Thymus (tissue), 11 donors: ENCODE results near the gene CDH23. TPM values are rescaled to one million over a fixed set of nuclear protein-coding genes. Genes with fewer than 3 reads are reported as not detected.

Experiments
- DNase-seq, 9 donors: peaks; one replicate each; pipeline ENCODE4 v3.0.0-alpha.2; 2013; ENCODE audit warnings: low spot score in 9 of 9, low read depth in 6 of 9, missing footprints in 1 of 9
- H3K27ac ChIP-seq, 2 donors: one replicate each; pipeline ENCODE4 v1.5.1; 2013; ENCODE audit warnings: control low read depth in 1 of 2, low read depth in 1 of 2, low read length in 1 of 2, mild to moderate bottlenecking in 1 of 2, moderate library complexity in 1 of 2
- H3K27me3 ChIP-seq, 2 donors: one replicate each; pipeline ENCODE4 v1.5.1; 2013; ENCODE audit warnings: low read length in 1 of 2; ENCODE audit not compliant: control insufficient read depth in 2 of 2, insufficient read depth in 1 of 2
- H3K36me3 ChIP-seq, 2 donors: one replicate each; pipeline ENCODE4 v1.5.1; 2013; ENCODE audit warnings: low read length in 1 of 2, mild to moderate bottlenecking in 1 of 2, moderate library complexity in 1 of 2; ENCODE audit not compliant: control insufficient read depth in 2 of 2, insufficient read depth in 2 of 2
- H3K4me1 ChIP-seq, 2 donors: one replicate each; pipeline ENCODE4 v1.5.1; 2013; ENCODE audit warnings: low read length in 2 of 2; ENCODE audit not compliant: control insufficient read depth in 2 of 2, insufficient read depth in 2 of 2
- H3K4me3 ChIP-seq, 2 donors: one replicate each; pipeline ENCODE4 v1.5.1; 2013; ENCODE audit warnings: low read length in 2 of 2, control low read depth in 1 of 2, mild to moderate bottlenecking in 1 of 2
- H3K9me3 ChIP-seq, 2 donors: one replicate each; pipeline ENCODE4 v1.5.1; 2013; ENCODE audit warnings: low read length in 1 of 2, mild to moderate bottlenecking in 1 of 2; ENCODE audit not compliant: control insufficient read depth in 2 of 2, insufficient read depth in 1 of 2
- WGBS: extraction: QIAGEN DNeasy Blood & Tissue Kit; methylation state at CpG from one replicate; pipeline ENCODE4 v1.1.7; 2013; 5-methylcytosine and 5-hydroxymethylcytosine counted together
- polyA plus RNA-seq: library from polyadenylated mRNA; stranded (reverse); fragments of 200-250 nt; gene quantifications from one replicate; pipeline ENCODE4 v1.2.3, GENCODE V29; 2013
- total RNA-seq: library from RNA; stranded (reverse); fragments of 120-200 nt; gene quantifications from one replicate; pipeline ENCODE4 v1.2.4, GENCODE V29; 2013
- donor health status: healthy.

Gene CDH23
- total and polyA plus RNA-seq, 2 donors: 9.1 TPM

GRCh38 chr10:71818674-71819260 is 422.0 kb downstream of the CDH23 start:
- Histone ChIP-seq H3K4me1 (no peaks in the 10 kb centered on the region), H3K27me3 (no peaks in the 10 kb centered on the region), H3K36me3 (peaks cover 91 to 96% of the 10 kb centered on the region in 2 donors), H3K4me3 (no peak overlapping the region), H3K27ac (no peak overlapping the region), H3K9me3 (no peaks in the 10 kb centered on the region)
- WGBS: 90% methylated on average over 14 of the region's 14 CpGs
- DNase-seq: no peak

GRCh38 chr10:71819441-71819861 is 422.7 kb downstream of the CDH23 start:
- Histone ChIP-seq H3K9me3 (no peaks in the 10 kb centered on the region), H3K27ac (no peak overlapping the region), H3K4me1 (no peaks in the 10 kb centered on the region), H3K4me3 (no peak overlapping the region), H3K27me3 (no peaks in the 10 kb centered on the region), H3K36me3 (peaks cover 98 to 99% of the 10 kb centered on the region in 2 donors)
- no peak for DNase-seq
- WGBS: 98% methylated on average over 18 of the region's 18 CpGs

GRCh38 chr10:71819985-71820384 is 423.3 kb downstream of the CDH23 start:
- Histone ChIP-seq H3K36me3 (peaks cover 97 to 100% of the 10 kb centered on the region in 2 donors), H3K27me3 (no peaks in the 10 kb centered on the region), H3K4me3 (no peak overlapping the region), H3K4me1 (no peaks in the 10 kb centered on the region), H3K9me3 (no peaks in the 10 kb centered on the region), H3K27ac (no peak overlapping the region)
- DNase-seq: no peak
- 86% methylated on average over 6 of the region's 6 CpGs for WGBS

GRCh38 chr10:71820966-71821365 is 424.2 kb downstream of the CDH23 start:
- Histone ChIP-seq H3K4me3 (no peak overlapping the region), H3K27me3 (no peaks in the 10 kb centered on the region), H3K4me1 (no peaks in the 10 kb centered on the region), H3K36me3 (peaks cover 97 to 100% of the 10 kb centered on the region in 2 donors), H3K27ac (no peak overlapping the region), H3K9me3 (no peaks in the 10 kb centered on the region)
- DNase-seq: no peak
- 97% methylated on average over 8 of the region's 8 CpGs for WGBS

- DNase-seq: no peak
These were observed 425.4 kb downstream of the CDH23 start for GRCh38 chr10:71821909-71822763.

DNA sequence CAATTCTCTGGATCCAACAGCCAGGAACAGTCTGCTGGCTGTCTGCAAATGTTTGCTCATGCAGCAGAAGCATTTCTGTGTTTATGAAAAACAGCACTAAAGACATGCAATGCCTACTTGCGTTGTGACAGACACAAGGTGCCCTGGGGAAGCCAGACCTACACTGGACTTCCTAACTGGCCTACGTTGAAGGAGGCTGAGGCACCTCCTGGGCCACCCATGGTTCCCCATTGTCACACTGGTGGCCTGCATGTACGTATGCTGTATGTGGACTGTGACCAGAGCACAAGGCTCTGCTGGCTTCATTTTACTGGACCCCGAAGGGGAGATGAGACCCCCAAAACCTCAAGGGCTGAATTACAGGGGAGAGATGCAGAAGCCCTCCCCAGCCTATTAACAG is 426.6 kb downstream of the CDH23 start:
- Histone ChIP-seq H3K36me3 (peaks cover 94 to 96% of the 10 kb centered on the region in 2 donors), H3K4me3 (no peak overlapping the region), H3K27ac (no peak overlapping the region), H3K4me1 (no peaks in the 10 kb centered on the region), H3K27me3 (no peaks in the 10 kb centered on the region), H3K9me3 (no peaks in the 10 kb centered on the region)
- DNase-seq: no peak
- WGBS: 97% methylated on average over 4 of the region's 4 CpGs

More at GRCh38 chr10:71821909-71822763, 425.4 kb downstream of the CDH23 start:
- H3K27ac ChIP-seq: no peak overlapping the region
- no peaks in the 10 kb centered on the region for H3K27me3 ChIP-seq
- peaks cover 96 to 98% of the 10 kb centered on the region in 2 donors for H3K36me3 ChIP-seq
- 69% methylated on average over 9 of the region's 9 CpGs for WGBS
- no peaks in the 10 kb centered on the region for H3K4me1 ChIP-seq
- H3K4me3 ChIP-seq: no peak overlapping the region
- H3K9me3 ChIP-seq: no peaks in the 10 kb centered on the region

GRCh38 chr10:71824333-71824732 is 427.6 kb downstream of the CDH23 start:
- no peaks in the 10 kb centered on the region for H3K27me3 ChIP-seq
- H3K4me3 ChIP-seq: no peak overlapping the region
- over 99% methylated on average over 3 of the region's 3 CpGs for WGBS
- no peak for DNase-seq
- peaks cover 94 to 96% of the 10 kb centered on the region in 2 donors for H3K36me3 ChIP-seq
- no peak overlapping the region for H3K27ac ChIP-seq
- H3K9me3 ChIP-seq: peaks cover 0 to 3% of the 10 kb centered on the region in 2 donors
- no peaks in the 10 kb centered on the region for H3K4me1 ChIP-seq

GRCh38 chr10:71825217-71825616 is 428.5 kb downstream of the CDH23 start:
- Histone ChIP-seq H3K27ac (no peak overlapping the region), H3K4me1 (no peaks in the 10 kb centered on the region), H3K4me3 (no peak overlapping the region), H3K27me3 (no peaks in the 10 kb centered on the region), H3K9me3 (peaks cover 0 to 3% of the 10 kb centered on the region in 2 donors), H3K36me3 (peaks cover 90 to 96% of the 10 kb centered on the region in 2 donors)
- DNase-seq: no peak
- WGBS: 92% methylated on average over 11 of the region's 11 CpGs

DNA sequence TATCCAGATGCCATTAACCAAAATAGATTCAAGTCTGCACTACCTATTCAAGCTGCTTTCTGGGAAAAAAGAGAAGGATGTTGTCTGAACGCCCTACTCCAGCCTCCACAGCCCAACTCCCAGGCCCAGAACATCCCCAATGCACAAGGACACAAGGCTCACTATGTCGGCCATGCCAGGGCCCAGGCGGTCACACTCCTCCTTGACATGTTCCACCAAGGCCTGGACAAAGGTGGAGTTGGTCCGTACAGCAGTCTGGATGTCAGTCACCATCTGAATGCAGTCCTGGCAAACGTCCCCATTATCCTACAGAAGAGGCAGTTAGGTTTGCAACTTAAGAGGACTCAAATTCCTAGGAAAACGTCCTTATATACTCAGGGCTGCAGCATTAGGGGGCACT is 431.1 kb downstream of the CDH23 start:
- WGBS: 97% methylated on average over 6 of the region's 6 CpGs
- Histone ChIP-seq H3K27me3 (no peaks in the 10 kb centered on the region), H3K36me3 (peaks cover 89 to 95% of the 10 kb centered on the region in 2 donors), H3K4me3 (no peak overlapping the region), H3K27ac (no peak overlapping the region), H3K9me3 (peaks cover 0 to 3% of the 10 kb centered on the region in 2 donors), H3K4me1 (no peaks in the 10 kb centered on the region)
- no peak for DNase-seq
